Cardiac fibroblast (primary cell): Measurements from ENCODE around the gene ERBIN.

Experiments used
- DNase-seq, 2 donors: peaks; one replicate each; pipeline versions ENCODE4 v3.0.0 to v3.0.0-alpha.2; 2010; ENCODE audit warnings: low read depth in 2 of 2
- H3K4me3 ChIP-seq, 2 donors: replicated peaks in 1 of 2; 1 replicate in 1 of 2; 2 replicates in 1 of 2; pipeline ENCODE4 v1.5.1; 2011; ENCODE audit warnings: low read depth in 2 of 2, low read length in 2 of 2, mild to moderate bottlenecking in 2 of 2, moderate library complexity in 1 of 2
- CTCF ChIP-seq: IDR thresholded peaks from one replicate; pipeline ENCODE4 v1.5.1; 2011; ENCODE audit warnings: low read depth, mild to moderate bottlenecking, low read length, inconsistent platforms

Gene ERBIN

GRCh38 chr5:66001952-66002351 lies 75.6 kb downstream of the ERBIN start:
- no peak overlapping the region for H3K4me3 ChIP-seq
- no peak for DNase-seq
- TF ChIP-seq CTCF = no peak

GRCh38 chr5:66002415-66002814 lies 76.0 kb downstream of the ERBIN start:
- no peak for DNase-seq
- H3K4me3 ChIP-seq = no peak overlapping the region
- no peak for TF ChIP-seq CTCF

GRCh38 chr5:66004216-66004615 lies 77.8 kb downstream of the ERBIN start:
- no peak for TF ChIP-seq CTCF
- H3K4me3 ChIP-seq = no peak overlapping the region
- DNase-seq = no peak

- TF ChIP-seq CTCF = no peak
- no peak overlapping the region for H3K4me3 ChIP-seq
- DNase-seq = no peak
Observed at GRCh38 chr5:66009277-66009676, 82.9 kb downstream of the ERBIN start.

GRCh38 chr5:66010476-66010875 lies 84.1 kb downstream of the ERBIN start:
- no peak for TF ChIP-seq CTCF
- H3K4me3 ChIP-seq = no peak overlapping the region
- DNase-seq = peak in 1 of 2 donors; percentile 39

GRCh38 chr5:66012271-66012670 lies 85.9 kb downstream of the ERBIN start:
- no peak for TF ChIP-seq CTCF
- H3K4me3 ChIP-seq = no peak overlapping the region
- DNase-seq = no peak

GRCh38 chr5:66013397-66013796 lies 87.0 kb downstream of the ERBIN start:
- DNase-seq = no peak
- no peak overlapping the region for H3K4me3 ChIP-seq
- TF ChIP-seq CTCF = no peak
